ENCODE measurements around the gene RALGAPA2. TPM values are rescaled to one million over a fixed set of nuclear protein-coding genes. Genes with fewer than 3 reads are reported as not detected.

Gene RALGAPA2
- total RNA-seq, 2 donors from 2014 or later, result 36.5 to 53.2 TPM

DNA sequence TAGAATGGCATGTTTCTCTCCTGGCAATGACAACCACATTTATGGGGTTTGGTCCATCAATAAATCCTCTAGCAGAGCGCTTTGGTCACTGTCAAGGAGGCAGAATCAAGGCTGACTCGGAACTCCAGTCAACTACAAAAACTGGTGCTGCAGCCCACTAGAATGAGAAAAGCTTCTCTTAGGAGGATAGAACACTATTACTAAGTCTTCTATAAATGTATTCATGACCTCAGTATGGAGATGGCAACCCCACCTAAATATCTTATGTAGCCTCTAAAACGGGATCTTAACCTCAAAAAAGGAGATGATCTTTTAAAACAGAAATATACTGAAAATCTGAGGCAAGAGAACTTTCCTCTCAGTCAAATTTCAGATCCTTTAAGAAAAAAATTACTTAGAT lies 68.5 kb downstream of the RALGAPA2 start:
- Histone ChIP-seq H3K4me3 (no peak overlapping the region), H3K36me3 (no peaks in the 10 kb centered on the region), H3K27ac (no peak overlapping the region), H3K9me3 (no peaks in the 10 kb centered on the region), H3K27me3 (replicated peaks; ENCODE audit: insufficient read depth) (no peaks in the 10 kb centered on the region), H3K4me1 (replicated peaks) (no peaks in the 10 kb centered on the region)
- TF ChIP-seq, protein P1, sequence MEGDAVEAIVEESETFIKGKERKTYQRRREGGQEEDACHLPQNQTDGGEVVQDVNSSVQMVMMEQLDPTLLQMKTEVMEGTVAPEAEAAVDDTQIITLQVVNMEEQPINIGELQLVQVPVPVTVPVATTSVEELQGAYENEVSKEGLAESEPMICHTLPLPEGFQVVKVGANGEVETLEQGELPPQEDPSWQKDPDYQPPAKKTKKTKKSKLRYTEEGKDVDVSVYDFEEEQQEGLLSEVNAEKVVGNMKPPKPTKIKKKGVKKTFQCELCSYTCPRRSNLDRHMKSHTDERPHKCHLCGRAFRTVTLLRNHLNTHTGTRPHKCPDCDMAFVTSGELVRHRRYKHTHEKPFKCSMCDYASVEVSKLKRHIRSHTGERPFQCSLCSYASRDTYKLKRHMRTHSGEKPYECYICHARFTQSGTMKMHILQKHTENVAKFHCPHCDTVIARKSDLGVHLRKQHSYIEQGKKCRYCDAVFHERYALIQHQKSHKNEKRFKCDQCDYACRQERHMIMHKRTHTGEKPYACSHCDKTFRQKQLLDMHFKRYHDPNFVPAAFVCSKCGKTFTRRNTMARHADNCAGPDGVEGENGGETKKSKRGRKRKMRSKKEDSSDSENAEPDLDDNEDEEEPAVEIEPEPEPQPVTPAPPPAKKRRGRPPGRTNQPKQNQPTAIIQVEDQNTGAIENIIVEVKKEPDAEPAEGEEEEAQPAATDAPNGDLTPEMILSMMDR (IDR thresholded peaks at IDR 0.05), result no peak
- DNase-seq (ENCODE audit: low spot score), result no peak
- intact Hi-C loops (cut with DNase I), result no loop called here
- WGBS, result 83% methylated on average over 3 of the region's 3 CpGs

DNA sequence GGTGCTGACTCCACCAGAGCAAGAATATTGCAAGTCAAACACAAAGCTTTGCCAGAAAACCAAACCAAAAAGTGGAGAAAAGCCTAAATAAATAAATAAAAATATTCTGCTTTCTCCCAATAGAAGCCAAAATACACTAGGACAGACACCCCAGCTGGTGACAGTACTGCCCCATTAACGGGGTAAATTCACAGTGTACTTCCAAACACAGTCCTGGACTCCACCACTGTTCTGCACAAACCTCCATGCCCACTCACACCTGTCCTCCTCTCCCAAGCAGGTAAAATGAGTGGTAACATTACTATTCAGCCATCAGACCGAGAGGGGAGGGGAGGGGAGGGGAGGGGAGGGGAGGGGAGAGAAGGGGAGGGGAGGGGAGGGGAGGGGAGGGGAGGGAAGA lies 70.7 kb downstream of the RALGAPA2 start:
- no peaks in the 10 kb centered on the region for H3K36me3 ChIP-seq
- no peak for TF ChIP-seq POLR2A (IDR thresholded peaks at IDR 0.05)
- TF ChIP-seq POLR2AphosphoS5 (IDR thresholded peaks at IDR 0.05), result no peak
- TF ChIP-seq, protein P1 (IDR thresholded peaks at IDR 0.05), result no peak
- H3K27ac ChIP-seq, result no peak overlapping the region
- WGBS, result 50% methylated on average over 2 of the region's 2 CpGs
- intact Hi-C loops (cut with DNase I), result no loop called here
- H3K4me1 ChIP-seq (replicated peaks), result no peaks in the 10 kb centered on the region
- no peaks in the 10 kb centered on the region for H3K9me3 ChIP-seq
- DNase-seq (ENCODE audit: low spot score), result no peak
- H3K27me3 ChIP-seq (replicated peaks; ENCODE audit: insufficient read depth), result no peaks in the 10 kb centered on the region
- no peak overlapping the region for H3K4me3 ChIP-seq

DNA sequence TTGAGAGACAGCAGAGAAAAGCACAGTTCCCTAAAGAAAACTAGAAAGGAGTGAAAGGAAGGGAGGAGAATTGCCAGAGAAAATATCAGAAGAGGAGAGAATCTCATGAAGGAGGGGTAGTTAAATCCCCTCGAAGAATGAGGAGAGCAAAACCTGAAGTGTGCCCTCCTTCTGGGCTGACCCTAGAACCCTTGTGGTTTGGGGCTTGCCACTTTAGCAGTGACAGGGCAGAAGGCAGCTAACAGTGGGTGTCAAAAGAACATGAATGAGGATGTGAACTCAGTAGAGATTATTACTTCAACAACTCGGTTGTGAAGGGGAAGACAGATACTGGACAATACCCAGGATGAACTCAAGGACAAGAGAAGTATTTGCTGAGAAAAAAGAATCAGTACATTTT lies 73.6 kb downstream of the RALGAPA2 start:
- DNase-seq (ENCODE audit: low spot score), result no peak
- intact Hi-C loops (cut with DNase I), result no loop called here
- H3K36me3 ChIP-seq, result no peaks in the 10 kb centered on the region
- TF ChIP-seq POLR2AphosphoS5 (IDR thresholded peaks at IDR 0.05) (no peak), POLR2A (IDR thresholded peaks at IDR 0.05) (no peak)
- TF ChIP-seq, protein P1 (IDR thresholded peaks at IDR 0.05), result no peak
- no peak overlapping the region for H3K27ac ChIP-seq
- no peak overlapping the region for H3K4me3 ChIP-seq
- H3K4me1 ChIP-seq (replicated peaks), result no peaks in the 10 kb centered on the region
- H3K9me3 ChIP-seq, result no peaks in the 10 kb centered on the region
- H3K27me3 ChIP-seq (replicated peaks; ENCODE audit: insufficient read depth), result no peaks in the 10 kb centered on the region
- WGBS, result 75% methylated on average over 2 of the region's 2 CpGs

DNA sequence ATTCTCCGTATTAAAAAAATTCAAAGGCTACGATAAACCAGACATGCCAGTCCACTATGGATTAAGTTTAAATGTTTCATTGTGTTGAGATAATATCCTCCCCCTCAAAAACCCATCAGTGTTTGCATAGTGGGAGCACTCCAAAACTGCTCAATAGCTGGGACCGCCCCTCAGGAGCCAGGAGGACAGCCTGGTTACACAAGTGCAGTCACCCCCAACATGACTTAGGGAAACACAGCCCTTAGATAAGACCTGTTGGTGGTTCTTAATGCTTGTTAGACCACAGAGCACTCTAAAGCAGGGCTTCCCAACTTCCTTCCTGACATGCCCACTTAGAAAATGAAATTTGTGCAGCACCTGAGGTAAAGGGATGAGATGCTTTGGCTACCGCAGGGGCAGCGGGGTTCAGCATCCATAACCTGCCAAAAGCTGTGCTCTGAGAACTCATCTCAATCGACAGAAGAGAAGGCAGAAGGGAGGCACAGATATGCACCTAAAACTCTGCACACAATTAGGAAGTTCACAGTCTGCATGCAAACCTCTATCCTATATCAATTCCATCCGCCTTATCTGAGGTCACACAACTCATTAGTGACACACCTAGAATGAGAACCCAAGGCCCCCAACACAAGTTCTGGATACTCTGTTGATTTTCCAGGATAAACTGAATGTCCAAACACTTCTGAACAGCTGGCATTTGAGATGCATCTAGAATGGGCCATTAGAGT lies 74.3 kb downstream of the RALGAPA2 start:
- TF ChIP-seq, protein P1 (IDR thresholded peaks at IDR 0.05), result no peak
- TF ChIP-seq POLR2A (IDR thresholded peaks at IDR 0.05) (no peak), POLR2AphosphoS5 (IDR thresholded peaks at IDR 0.05) (no peak)
- no peaks in the 10 kb centered on the region for H3K4me1 ChIP-seq (replicated peaks)
- no peak for DNase-seq (ENCODE audit: low spot score)
- no peak overlapping the region for H3K4me3 ChIP-seq
- intact Hi-C loops (cut with DNase I), result no loop called here
- no peaks in the 10 kb centered on the region for H3K36me3 ChIP-seq
- H3K27me3 ChIP-seq (replicated peaks; ENCODE audit: insufficient read depth), result no peaks in the 10 kb centered on the region
- 89% methylated on average over 7 of the region's 7 CpGs for WGBS
- no peaks in the 10 kb centered on the region for H3K9me3 ChIP-seq
- H3K27ac ChIP-seq, result no peak overlapping the region

DNA sequence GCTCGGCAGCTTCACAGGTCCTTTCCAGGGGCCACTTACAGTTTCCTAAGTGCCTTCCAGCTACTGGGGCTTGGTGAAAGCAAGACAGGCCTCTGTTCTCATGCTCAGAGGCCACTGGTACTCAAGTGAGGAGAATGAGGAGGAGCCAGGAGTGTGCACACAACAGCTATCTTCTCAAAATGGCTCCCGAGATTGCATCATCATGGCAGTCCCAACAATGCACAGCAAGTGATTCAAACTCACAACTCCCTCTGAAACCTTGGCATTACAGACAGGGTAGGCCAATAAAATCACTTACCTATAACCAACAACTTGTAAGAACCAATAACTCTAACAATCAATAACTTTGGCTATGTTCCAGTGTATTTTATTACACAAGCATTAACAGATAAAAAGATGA lies 77.4 kb downstream of the RALGAPA2 start:
- no peak for DNase-seq (ENCODE audit: low spot score)
- no peaks in the 10 kb centered on the region for H3K27me3 ChIP-seq (replicated peaks; ENCODE audit: insufficient read depth)
- 100% methylated on average over 2 of the region's 2 CpGs for WGBS
- H3K36me3 ChIP-seq, result no peaks in the 10 kb centered on the region
- no peak overlapping the region for H3K4me3 ChIP-seq
- H3K9me3 ChIP-seq, result no peaks in the 10 kb centered on the region
- H3K27ac ChIP-seq, result no peak overlapping the region
- H3K4me1 ChIP-seq (replicated peaks), result no peaks in the 10 kb centered on the region
- intact Hi-C loops (cut with DNase I), result no loop called here
- no peak for TF ChIP-seq POLR2A (IDR thresholded peaks at IDR 0.05)
- TF ChIP-seq, protein P1 (IDR thresholded peaks at IDR 0.05), result no peak
- no peak for TF ChIP-seq POLR2AphosphoS5 (IDR thresholded peaks at IDR 0.05)
